Endothelial cell (in vitro differentiated cells): Measurements from ENCODE around the gene SYF2. TPM values are rescaled to one million over a fixed set of nuclear protein-coding genes. Genes with fewer than 3 reads are reported as not detected.
"Not testable (repeated sequence)": the region's sequence is repeated elsewhere in the genome, so short reads cannot be mapped to it uniquely, and the experiment has no call there.

Experiments
- DNase-seq: peaks from one replicate; pipeline ENCODE4 v3.0.0; 2021; ENCODE audit warnings: low spot score
- H3K27ac Mint-ChIP-seq: one replicate; pipeline ENCODE4 v1.8.0; 2021; ENCODE audit warnings: mixed read lengths, inconsistent platforms; ENCODE audit not compliant: unreplicated experiment
- H3K27me3 Mint-ChIP-seq: one replicate; pipeline ENCODE4 v1.8.0; 2021; ENCODE audit warnings: mild to moderate bottlenecking, moderate library complexity, mixed read lengths, inconsistent platforms; ENCODE audit not compliant: unreplicated experiment
- H3K36me3 Mint-ChIP-seq: one replicate; pipeline ENCODE4 v1.8.0; 2021; ENCODE audit warnings: mild to moderate bottlenecking, low read depth, mixed read lengths, inconsistent platforms; ENCODE audit not compliant: unreplicated experiment
- H3K4me1 Mint-ChIP-seq: one replicate; pipeline ENCODE4 v1.8.0; 2021; ENCODE audit warnings: mild to moderate bottlenecking, mixed read lengths, inconsistent platforms; ENCODE audit not compliant: unreplicated experiment
- H3K4me3 Mint-ChIP-seq: one replicate; pipeline ENCODE4 v1.8.0; 2021; ENCODE audit warnings: mild to moderate bottlenecking, mixed read lengths, inconsistent platforms; ENCODE audit not compliant: unreplicated experiment
- H3K9me3 Mint-ChIP-seq: one replicate; pipeline ENCODE4 v1.8.0; 2021; ENCODE audit warnings: mixed read lengths, inconsistent platforms; ENCODE audit not compliant: unreplicated experiment
- CTCF ChIP-seq: fragments of 200-600 bp; sonication (generic); IDR thresholded peaks from one replicate; pipeline ENCODE4 v1.5.0; 2021; ENCODE audit warnings: antibody characterized with exemption; ENCODE audit not compliant: unreplicated experiment
- total RNA-seq: library from RNA; stranded (reverse); fragmentation: NEBNext Ultra II Directional; extraction: Animal tissue kit (Norgen Biotek cat#: 25700); gene quantifications from one replicate; pipeline ENCODE4 v1.2.1, GENCODE V29; 2021; ENCODE audit not compliant: unreplicated experiment

The SYF2 gene
- total RNA-seq, 1 donor from 2014 or later, result 34.9 TPM

- H3K4me3 Mint-ChIP-seq, result not testable (repeated sequence)
Measured at GRCh38 chr1:25260336-25260735, 28.0 kb upstream of the SYF2 start.

GRCh38 chr1:25259813-25260212 is 27.5 kb upstream of the SYF2 start:
- H3K4me3 Mint-ChIP-seq, H3K4me1 Mint-ChIP-seq, H3K36me3 Mint-ChIP-seq, H3K9me3 Mint-ChIP-seq, H3K27ac Mint-ChIP-seq, H3K27me3 Mint-ChIP-seq, DNase-seq: not testable (repeated sequence)

More at GRCh38 chr1:25260336-25260735, 28.0 kb upstream of the SYF2 start:
- H3K27ac Mint-ChIP-seq, H3K36me3 Mint-ChIP-seq, H3K9me3 Mint-ChIP-seq, H3K4me1 Mint-ChIP-seq, H3K27me3 Mint-ChIP-seq, DNase-seq: not testable (repeated sequence)

GRCh38 chr1:25257196-25257595 is 24.9 kb upstream of the SYF2 start:
- Mint-ChIP-seq H3K4me3 (no peak overlapping the region), H3K36me3 (no peaks in the 10 kb centered on the region), H3K4me1 (no peaks in the 10 kb centered on the region), H3K9me3 (no peaks in the 10 kb centered on the region), H3K27me3 (no peaks in the 10 kb centered on the region), H3K27ac (no peak overlapping the region)
- no peak for DNase-seq
- TF ChIP-seq CTCF, result no peak

- Mint-ChIP-seq H3K4me3 (no peak overlapping the region), H3K4me1 (no peaks in the 10 kb centered on the region), H3K36me3 (no peaks in the 10 kb centered on the region), H3K27me3 (no peaks in the 10 kb centered on the region), H3K27ac (no peak overlapping the region), H3K9me3 (no peaks in the 10 kb centered on the region)
- no peak for TF ChIP-seq CTCF
- no peak for DNase-seq
Measured at GRCh38 chr1:25256578-25256965, 24.3 kb upstream of the SYF2 start.

- no peak for DNase-seq
- Mint-ChIP-seq H3K27me3 (no peaks in the 10 kb centered on the region), H3K36me3 (no peaks in the 10 kb centered on the region), H3K4me3 (no peak overlapping the region), H3K4me1 (no peaks in the 10 kb centered on the region), H3K27ac (no peak overlapping the region), H3K9me3 (no peaks in the 10 kb centered on the region)
- TF ChIP-seq CTCF, result no peak
Measured at GRCh38 chr1:25255706-25256577, 23.6 kb upstream of the SYF2 start.

- Mint-ChIP-seq H3K4me1 (no peaks in the 10 kb centered on the region), H3K27me3 (no peaks in the 10 kb centered on the region), H3K27ac (peak overlapping the region; percentile 34), H3K36me3 (no peaks in the 10 kb centered on the region), H3K4me3 (no peak overlapping the region), H3K9me3 (no peaks in the 10 kb centered on the region)
- TF ChIP-seq CTCF, result no peak
- DNase-seq, result no peak
Measured at GRCh38 chr1:25253911-25254310, 21.6 kb upstream of the SYF2 start.
